K562 (cell line): Measurements from ENCODE around the gene SYNPO. TPM values are rescaled to one million over a fixed set of nuclear protein-coding genes. Genes with fewer than 3 reads are reported as not detected.

ENCODE experiments used
- ATAC-seq: fragments of 200-7000 bp; cut with Tn5 transposase; 3 replicates; pipeline ENCODE4 v1.9.1; 2020; ENCODE audit warnings: moderate library complexity
- BruUV-seq: library from RNA; stranded (reverse); fragments of 400-500 nt; replicated peaks from 2 replicates; lab custom pipeline; 2021; lab: Mats Ljungman, UMichigan
- CTCF ChIA-PET: fragments of 300-600 bp; formaldehyde crosslinking; extraction: SDS; loops from one replicate; lab custom pipeline; 2021; ENCODE audit warnings: low intra/inter-chr PET ratio; lab: Yijun Ruan, JAX
- POLR2A ChIA-PET: fragments of 300-600, 350-650 bp; sonication (Branson Sonifier 250); formaldehyde crosslinking; extraction: SDS; loops from one replicate; lab custom pipeline; 2021; ENCODE audit warnings: antibody characterized with exemption, inconsistent platforms; lab: Yijun Ruan, JAX
- DNase-seq, 4 experiments: peaks; one replicate each; pipeline versions ENCODE4 v3.0.0 to v3.0.0-alpha.2; 2011 to 2018; ENCODE audit warnings: low spot score in 3 of 4, mixed read lengths in 3 of 4; ENCODE audit errors: extremely low read depth in 1 of 4
- FAIRE-seq: peaks from 2 replicates; lab custom pipeline; 2011; peaks lifted over from hg19 to GRCh38; lab: Jason Lieb, UNC
- H2AFZ ChIP-seq: 2 replicates; pipeline ENCODE4 v1.6.0; 2011; ENCODE audit warnings: low read depth, low read length, control low read depth, inconsistent platforms
- H3K27ac ChIP-seq: fragments of 200-600 bp; 3 replicates; pipeline ENCODE4 v1.8.0; 2011; ENCODE audit warnings: low read depth, mild to moderate bottlenecking, control low read depth, inconsistent platforms, low read length, moderate library complexity, mixed read lengths; ENCODE audit errors: extremely low read depth
- H3K27me3 ChIP-seq, 2 experiments: fragments of 300-600 bp in 1 of 2; 2 replicates in 1 of 2; 3 replicates in 1 of 2; pipeline versions ENCODE4 v1.6.0 to v1.8.0; 2011; ENCODE audit warnings: inconsistent platforms in 2 of 2, low read length in 2 of 2, mild to moderate bottlenecking in 1 of 2, mixed read lengths in 1 of 2, moderate library complexity in 1 of 2; ENCODE audit not compliant: control insufficient read depth in 2 of 2, insufficient read depth in 2 of 2
- H3K36me3 ChIP-seq: fragments of 300-600 bp; 3 replicates; pipeline ENCODE4 v1.8.0; 2011; ENCODE audit warnings: mild to moderate bottlenecking, low read length, inconsistent platforms; ENCODE audit not compliant: control insufficient read depth, insufficient read depth
- H3K4me1 ChIP-seq, 2 experiments: fragments of 200-600 bp in 1 of 2; replicated peaks in 1 of 2; 2 replicates in 1 of 2; 3 replicates in 1 of 2; pipeline versions ENCODE4 v1.5.1 to v1.8.0; 2011; ENCODE audit warnings: inconsistent platforms in 2 of 2, low read length in 2 of 2, mild to moderate bottlenecking in 1 of 2, mixed read lengths in 1 of 2, moderate library complexity in 1 of 2; ENCODE audit not compliant: control insufficient read depth in 2 of 2, insufficient read depth in 2 of 2
- H3K4me2 ChIP-seq: 2 replicates; pipeline ENCODE4 v1.6.1; 2011; ENCODE audit warnings: low read length, control low read depth, inconsistent platforms, mixed read lengths; ENCODE audit not compliant: insufficient read depth
- H3K4me3 ChIP-seq: fragments of 200-600 bp; sonication (generic), shearing (Covaris generic); 2 replicates; pipeline ENCODE4 v1.5.1; 2016; ENCODE audit warnings: control low read depth, inconsistent platforms
- H3K79me2 ChIP-seq: fragments of 200-600 bp; 3 replicates; pipeline ENCODE4 v1.8.0; 2011; ENCODE audit warnings: low read length, inconsistent platforms; ENCODE audit not compliant: control insufficient read depth, insufficient read depth
- H3K9ac ChIP-seq, 2 experiments: 2 replicates each; pipeline versions ENCODE4 v1.6.0 to v1.6.1; 2011; ENCODE audit warnings: low read depth in 2 of 2, low read length in 2 of 2, control low read depth in 1 of 2, inconsistent platforms in 1 of 2, mild to moderate bottlenecking in 1 of 2, mixed read lengths in 1 of 2; ENCODE audit not compliant: insufficient read depth in 1 of 2
- H3K9me1 ChIP-seq: one replicate; pipeline ENCODE4 v1.6.0; 2011; ENCODE audit warnings: inconsistent platforms, mild to moderate bottlenecking, low read length, moderate library complexity; ENCODE audit not compliant: control insufficient read depth, insufficient read depth
- H3K9me3 ChIP-seq: replicated peaks from 2 replicates; pipeline ENCODE4 v1.5.1; 2011; ENCODE audit warnings: low read depth, low read length, inconsistent platforms; ENCODE audit not compliant: control insufficient read depth, insufficient read depth
- H4K20me1 ChIP-seq: replicated peaks from 2 replicates; pipeline ENCODE4 v1.6.1; 2011; ENCODE audit warnings: low read length, inconsistent platforms, mixed read lengths; ENCODE audit not compliant: control insufficient read depth, insufficient read depth
- CEBPG ChIP-seq, 3 experiments: fragments of 200-800 bp in 1 of 3; sonication (Bioruptor generic) in 1 of 3; sonication (generic) in 1 of 3; formaldehyde crosslinking in 1 of 3; IDR thresholded peaks in 2 of 3; conservative IDR thresholded peaks in 1 of 3; 2 replicates each; pipeline versions ENCODE4 v1.6.1 to v1.8.0; 2016 to 2022; ENCODE audit warnings: missing compliant biosample characterization in 2 of 3, missing genetic modification characterization in 2 of 3, mild to moderate bottlenecking in 1 of 3, missing genetic modification reagents in 1 of 3
- ZBTB7A ChIP-seq: IDR thresholded peaks from 2 replicates; pipeline ENCODE4 v1.6.1; 2011; ENCODE audit warnings: low read depth, mild to moderate bottlenecking, low read length, moderate library complexity, borderline replicate concordance; ENCODE audit not compliant: control insufficient read depth
- ZNF24 ChIP-seq: fragments of 450-650 bp; IDR thresholded peaks from 2 replicates; pipeline ENCODE4 v1.6.1; 2016
- WGBS: fragments of 100-300 bp; shearing (Covaris generic); methylation state at CpG from one replicate; pipeline ENCODE4 v1.1.6; 2016; ENCODE audit warnings: low coverage, mixed read lengths; ENCODE audit not compliant: insufficient coverage; ENCODE audit errors: missing lambda C conversion rate; 5-methylcytosine and 5-hydroxymethylcytosine counted together
- in situ Hi-C: fragments of 300-500 bp; cut with MboI; formaldehyde crosslinking; loops from 4 replicates; pipeline ENCODE4 v1.15.0; 2018; ENCODE audit warnings: inconsistent platforms, mixed read lengths
- intact Hi-C: fragments of 100-400 bp; cut with micrococcal nuclease; formaldehyde crosslinking; loops from 2 replicates; pipeline ENCODE4 v1.14.2; 2022
- polyA plus RNA-seq, 8 experiments: library from polyadenylated mRNA; depleted of rRNA in 4 of 8; stranded (reverse) in 5 of 8; unstranded in 3 of 8; fragments of >200 nt; fragmentation: Nextera tagmentation in 2 of 8; fragmentation: Illumina TruSeq in 1 of 8; extraction: Ambion mirVana in 2 of 8; extraction: Trizol in 1 of 8; gene quantifications; 2 replicates each; pipeline versions ENCODE4 v1.2.1 to v1.2.3, GENCODE V29; 2011 to 2014; ENCODE audit warnings: inconsistent platforms in 1 of 8, missing spikeins in 1 of 8
- total RNA-seq, 7 experiments: library from RNA; depleted of rRNA in 6 of 7; stranded (reverse); fragments of >200 nt in 6 of 7; fragmentation: Illumina TruSeq in 2 of 7; extraction: Trizol in 2 of 7; gene quantifications; 2 replicates each; pipeline versions ENCODE4 v1.2.1 to v1.2.3, GENCODE V29; 2011 to 2021; ENCODE audit warnings: low replicate concordance in 1 of 7
- TF ChIP-seq, protein P1 (sequence below): sonication (generic); formaldehyde crosslinking; IDR thresholded peaks from 2 replicates; pipeline ENCODE4 v1.5.0; 2020; ENCODE audit warnings: missing genetic modification reagents

The SYNPO gene
- total and polyA plus RNA-seq, 9 of the 15 experiments (the other 6 are each of a cell fraction or from before 2014, with no cell fraction given), result 0.01 to 0.31 (median 0.03) TPM; not detected in 4

DNA sequence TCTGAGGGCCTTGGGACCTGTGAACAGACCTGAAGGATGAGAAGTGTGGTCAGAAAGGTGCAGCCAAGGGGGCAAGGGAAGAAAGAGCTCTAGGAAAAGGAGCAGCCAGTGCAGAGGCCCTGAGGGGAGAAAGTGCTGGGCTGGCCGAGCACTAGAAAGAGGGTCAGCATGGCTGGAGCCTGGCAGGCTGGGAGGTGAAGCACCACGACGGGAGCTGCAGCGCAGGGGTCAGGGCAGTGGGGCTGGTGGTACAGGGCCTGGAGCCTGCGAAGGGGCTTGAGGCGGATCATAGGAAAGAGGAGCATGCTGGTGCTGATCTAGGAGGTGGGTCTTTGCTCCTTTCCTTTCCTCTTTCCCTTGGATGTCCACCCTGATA is 9.1 kb upstream of the SYNPO start (continued):
- TF ChIP-seq, protein P1, sequence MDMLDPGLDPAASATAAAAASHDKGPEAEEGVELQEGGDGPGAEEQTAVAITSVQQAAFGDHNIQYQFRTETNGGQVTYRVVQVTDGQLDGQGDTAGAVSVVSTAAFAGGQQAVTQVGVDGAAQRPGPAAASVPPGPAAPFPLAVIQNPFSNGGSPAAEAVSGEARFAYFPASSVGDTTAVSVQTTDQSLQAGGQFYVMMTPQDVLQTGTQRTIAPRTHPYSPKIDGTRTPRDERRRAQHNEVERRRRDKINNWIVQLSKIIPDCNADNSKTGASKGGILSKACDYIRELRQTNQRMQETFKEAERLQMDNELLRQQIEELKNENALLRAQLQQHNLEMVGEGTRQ (CRISPR knock-in tag), result no peak

DNA sequence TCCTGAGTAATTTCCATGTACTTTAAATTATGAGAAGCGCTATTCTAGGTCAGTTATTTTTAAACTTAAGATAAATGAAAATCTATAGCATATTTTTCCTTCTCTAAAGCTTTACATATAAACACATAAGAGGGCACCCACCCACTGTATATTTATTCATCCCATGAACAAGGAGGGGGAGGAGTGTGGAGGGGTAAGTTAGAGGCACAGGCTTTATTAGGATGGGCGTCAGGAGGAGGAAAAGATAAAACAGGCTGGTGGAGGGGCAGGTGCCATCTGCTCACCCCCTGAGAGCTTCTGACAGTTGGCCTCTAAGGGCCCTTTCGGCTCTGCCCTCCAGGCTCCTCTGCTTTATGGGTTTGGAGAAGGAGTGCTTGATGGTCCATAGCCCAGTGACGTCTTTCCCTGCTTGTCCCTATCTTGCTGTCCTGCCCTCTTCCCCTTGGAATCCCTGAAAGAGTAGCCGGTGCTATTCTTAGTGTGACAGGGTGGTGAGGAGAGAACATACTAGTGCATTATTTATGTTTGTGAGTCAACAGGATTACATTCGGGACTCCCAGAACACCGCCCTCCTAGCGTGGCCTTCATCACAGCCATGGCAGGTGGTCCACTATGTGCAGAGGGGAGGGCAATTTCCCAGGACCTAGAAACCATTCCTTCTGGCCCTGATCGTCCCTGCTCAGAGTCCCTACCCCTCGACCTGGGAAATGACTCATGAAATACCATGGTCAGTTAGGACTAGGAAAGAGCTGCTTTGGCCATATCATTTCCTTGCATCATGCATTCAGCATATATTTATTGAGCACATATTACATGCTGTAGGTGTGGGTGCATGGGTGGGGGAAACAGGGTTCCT is 7.9 kb upstream of the SYNPO start:
- Histone ChIP-seq H3K4me3 (no peak overlapping the region), H3K9ac (no peak overlapping the region), H3K4me2 (no peak overlapping the region), H3K79me2 (no peaks in the 10 kb centered on the region), H3K27me3 (peaks cover 2 to 41% of the 10 kb centered on the region in 2 experiments; a peak in 4 of 5 replicates), H2AFZ (no peak overlapping the region), H3K9me1 (no peaks in the 10 kb centered on the region), H3K4me1 (peaks cover 0 to 2% of the 10 kb centered on the region in 2 experiments; a peak in 1 of 5 replicates), H3K9me3 (no peaks in the 10 kb centered on the region), H4K20me1 (0 out of 2 replicates have a peak, but pooled peaks cover 3% of the 10 kb centered on the region), H3K36me3 (no peaks in the 10 kb centered on the region), H3K27ac (no peak overlapping the region)
- DNase-seq (no peak), ATAC-seq (no peak; the same call in 2 of the 3 replicates), FAIRE-seq (no peak)
- ChIA-PET CTCF (no interaction called here), POLR2A (interaction anchor here (1.2 kb wide), 1 partner anchor 8 kb away, joined by 4 read pairs; the partner anchor contains the start of gene SYNPO)
- no TSS peak for BruUV-seq
- in situ Hi-C loops, result no loop called here
- TF ChIP-seq CEBPG (CRISPR knock-in tag; IDR thresholded peaks at IDR 0.05) (peak; percentile 24; the same call in 1 of the 2 replicates), CEBPG (tag; conservative IDR thresholded peaks at IDR 0.05 in 1 of 2, IDR thresholded peaks at IDR 0.05 in 1 of 2) (peak in 1 of 2 experiments; percentile 51; a peak in 1 of 4 replicates), ZBTB7A (no peak), ZNF24 (peak; percentile 58; the same call in 1 of the 2 replicates)
- 1% methylated on average over 10 of the region's 10 CpGs for WGBS
- intact Hi-C loops, result no loop called here
